HepG2 (cell line): Measurements from ENCODE around the gene DTNB. TPM values are rescaled to one million over a fixed set of nuclear protein-coding genes. Genes with fewer than 3 reads are reported as not detected.

Experiments used
- BHLHE40 ChIP-seq: IDR thresholded peaks from 2 replicates; pipeline ENCODE4 v1.6.1; 2011; ENCODE audit warnings: low read length, improper control_type of control experiment
- ETV5 ChIP-seq: IDR thresholded peaks from 2 replicates; pipeline ENCODE4 v1.6.1; 2018; ENCODE audit warnings: missing biosample characterization, missing genetic modification reagents, inconsistent platforms, borderline replicate concordance
- HHEX ChIP-seq: IDR thresholded peaks from 2 replicates; pipeline ENCODE4 v1.6.1; 2016; ENCODE audit warnings: control low read depth
- HOXA3 ChIP-seq: sonication (generic); formaldehyde crosslinking; IDR thresholded peaks from 2 replicates; pipeline ENCODE4 v1.5.0; 2020; ENCODE audit warnings: missing genetic modification reagents
- IKZF5 ChIP-seq: IDR thresholded peaks from 2 replicates; pipeline ENCODE4 v1.6.1; 2018; ENCODE audit warnings: missing genetic modification reagents, mild to moderate bottlenecking, missing compliant biosample characterization
- KAT7 ChIP-seq: IDR thresholded peaks from 2 replicates; pipeline ENCODE4 v1.6.1; 2018; ENCODE audit warnings: borderline replicate concordance, missing compliant biosample characterization
- KMT2B ChIP-seq: IDR thresholded peaks from 2 replicates; pipeline ENCODE4 v1.6.1; 2016; ENCODE audit warnings: missing genetic modification reagents, missing compliant biosample characterization
- NONO ChIP-seq, 2 experiments: fragments of 450-650 bp in 1 of 2; sonication (generic) in 1 of 2; formaldehyde crosslinking in 1 of 2; IDR thresholded peaks in 1 of 2; conservative IDR thresholded peaks in 1 of 2; 2 replicates each; pipeline versions ENCODE4 v1.6.1 to v1.8.0; 2017 to 2022; ENCODE audit warnings: mild to moderate bottlenecking in 1 of 2, missing genetic modification reagents in 1 of 2, moderate library complexity in 1 of 2
- SALL1 ChIP-seq: sonication (generic); formaldehyde crosslinking; IDR thresholded peaks from 2 replicates; pipeline ENCODE4 v1.8.0; 2022; ENCODE audit warnings: mild to moderate bottlenecking, missing genetic modification reagents
- SIX1 ChIP-seq: sonication (generic); formaldehyde crosslinking; IDR thresholded peaks from 2 replicates; pipeline ENCODE4 v1.4.0; 2020; ENCODE audit warnings: missing genetic modification reagents, borderline replicate concordance
- SNAPC2 ChIP-seq: sonication (generic); formaldehyde crosslinking; IDR thresholded peaks from 2 replicates; pipeline ENCODE4 v1.8.1; 2022; ENCODE audit warnings: mild to moderate bottlenecking, missing genetic modification reagents
- YEATS2 ChIP-seq: sonication (generic); formaldehyde crosslinking; IDR thresholded peaks from 2 replicates; pipeline ENCODE4 v1.4.0; 2020; ENCODE audit warnings: missing genetic modification reagents, borderline replicate concordance
- ZNF501 ChIP-seq: sonication (generic); formaldehyde crosslinking; IDR thresholded peaks from 2 replicates; pipeline ENCODE4 v1.5.1; 2020; ENCODE audit warnings: mild to moderate bottlenecking, moderate library complexity, missing genetic modification reagents
- ZNF549 ChIP-seq: sonication (generic); formaldehyde crosslinking; IDR thresholded peaks from 2 replicates; pipeline ENCODE4 v1.5.0; 2020; ENCODE audit warnings: missing genetic modification reagents
- ZNF7 ChIP-seq: IDR thresholded peaks from 2 replicates; pipeline ENCODE4 v1.6.1; 2016; ENCODE audit warnings: missing biosample characterization, missing genetic modification reagents
- ZNF704 ChIP-seq: sonication (generic); formaldehyde crosslinking; IDR thresholded peaks from 2 replicates; pipeline ENCODE4 v1.8.1; 2023; ENCODE audit warnings: mild to moderate bottlenecking, inconsistent platforms, moderate library complexity, missing genetic modification reagents, borderline replicate concordance
- ZNF792 ChIP-seq: IDR thresholded peaks from 2 replicates; pipeline ENCODE4 v1.6.1; 2016
- polyA plus RNA-seq, 8 experiments: library from polyadenylated mRNA; depleted of rRNA in 3 of 8; stranded (reverse) in 7 of 8; unstranded in 1 of 8; fragments of >200 nt; fragmentation: Illumina TruSeq in 4 of 8; extraction: Trizol in 4 of 8; gene quantifications; 2 replicates each; pipeline versions ENCODE4 v1.2.1 to v1.2.3, GENCODE V29; 2011 to 2016; ENCODE audit warnings: low read depth in 4 of 8, missing spikeins in 1 of 8, mixed read lengths in 1 of 8; ENCODE audit not compliant: insufficient read depth in 1 of 8
- total RNA-seq, 5 experiments: library from RNA; depleted of rRNA; stranded (reverse); fragments of >200 nt; fragmentation: Illumina TruSeq; extraction: Trizol; gene quantifications; 2 replicates each; pipeline ENCODE4 v1.2.3, GENCODE V29; 2016; ENCODE audit warnings: low read depth in 1 of 5
- TF ChIP-seq, protein P1 (sequence below): sonication (generic); formaldehyde crosslinking; IDR thresholded peaks from 2 replicates; pipeline ENCODE4 v1.5.0; 2020; ENCODE audit warnings: mild to moderate bottlenecking, missing genetic modification reagents, borderline replicate concordance
- TF ChIP-seq, protein P2 (sequence below): sonication (generic); formaldehyde crosslinking; IDR thresholded peaks from 2 replicates; pipeline ENCODE4 v1.4.0; 2020; ENCODE audit warnings: missing genetic modification reagents
- TF ChIP-seq, protein P3 (sequence below): sonication (generic); formaldehyde crosslinking; IDR thresholded peaks from 2 replicates; pipeline ENCODE4 v1.4.0; 2020; ENCODE audit warnings: missing genetic modification reagents, low read depth, mild to moderate bottlenecking, borderline replicate concordance

The DTNB gene
- total and polyA plus RNA-seq, 2 of the 13 experiments (the other 11 are each of a cell fraction or from before 2014, with no cell fraction given): 14.4 to 23.9 TPM

DNA sequence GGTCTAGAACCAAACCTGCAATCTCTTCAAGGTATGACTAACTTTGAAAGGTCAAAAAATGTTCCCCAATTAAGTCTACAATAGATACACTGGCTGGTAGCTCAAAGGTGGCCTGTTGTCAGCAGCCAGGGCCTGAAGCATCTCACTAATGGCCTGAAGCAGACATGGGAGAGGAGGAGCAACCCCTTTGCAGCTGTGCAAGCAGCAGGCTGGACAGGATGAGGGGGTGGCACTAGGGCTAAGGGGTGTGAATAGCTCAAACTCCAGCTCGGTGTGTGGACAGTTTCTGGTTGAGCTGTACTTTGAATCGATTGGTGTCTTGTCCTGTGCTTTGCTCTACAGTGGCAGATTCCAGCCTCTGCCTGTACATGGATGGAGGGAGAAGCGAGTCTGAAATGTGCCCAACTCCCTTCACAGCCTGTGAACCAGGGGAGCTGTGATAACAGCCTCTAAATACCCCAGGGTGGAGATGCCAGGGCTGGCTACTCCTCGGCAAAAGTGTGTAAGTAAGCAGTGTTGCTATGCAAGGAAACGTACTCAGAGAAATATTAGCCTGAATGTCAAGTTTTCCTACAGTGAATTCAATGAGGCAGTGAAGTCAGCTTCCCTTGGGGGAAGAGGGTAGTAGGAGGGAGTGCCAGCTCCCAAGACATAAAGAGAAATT is 34.7 kb upstream of the DTNB start (continued):
- TF ChIP-seq, protein P1, sequence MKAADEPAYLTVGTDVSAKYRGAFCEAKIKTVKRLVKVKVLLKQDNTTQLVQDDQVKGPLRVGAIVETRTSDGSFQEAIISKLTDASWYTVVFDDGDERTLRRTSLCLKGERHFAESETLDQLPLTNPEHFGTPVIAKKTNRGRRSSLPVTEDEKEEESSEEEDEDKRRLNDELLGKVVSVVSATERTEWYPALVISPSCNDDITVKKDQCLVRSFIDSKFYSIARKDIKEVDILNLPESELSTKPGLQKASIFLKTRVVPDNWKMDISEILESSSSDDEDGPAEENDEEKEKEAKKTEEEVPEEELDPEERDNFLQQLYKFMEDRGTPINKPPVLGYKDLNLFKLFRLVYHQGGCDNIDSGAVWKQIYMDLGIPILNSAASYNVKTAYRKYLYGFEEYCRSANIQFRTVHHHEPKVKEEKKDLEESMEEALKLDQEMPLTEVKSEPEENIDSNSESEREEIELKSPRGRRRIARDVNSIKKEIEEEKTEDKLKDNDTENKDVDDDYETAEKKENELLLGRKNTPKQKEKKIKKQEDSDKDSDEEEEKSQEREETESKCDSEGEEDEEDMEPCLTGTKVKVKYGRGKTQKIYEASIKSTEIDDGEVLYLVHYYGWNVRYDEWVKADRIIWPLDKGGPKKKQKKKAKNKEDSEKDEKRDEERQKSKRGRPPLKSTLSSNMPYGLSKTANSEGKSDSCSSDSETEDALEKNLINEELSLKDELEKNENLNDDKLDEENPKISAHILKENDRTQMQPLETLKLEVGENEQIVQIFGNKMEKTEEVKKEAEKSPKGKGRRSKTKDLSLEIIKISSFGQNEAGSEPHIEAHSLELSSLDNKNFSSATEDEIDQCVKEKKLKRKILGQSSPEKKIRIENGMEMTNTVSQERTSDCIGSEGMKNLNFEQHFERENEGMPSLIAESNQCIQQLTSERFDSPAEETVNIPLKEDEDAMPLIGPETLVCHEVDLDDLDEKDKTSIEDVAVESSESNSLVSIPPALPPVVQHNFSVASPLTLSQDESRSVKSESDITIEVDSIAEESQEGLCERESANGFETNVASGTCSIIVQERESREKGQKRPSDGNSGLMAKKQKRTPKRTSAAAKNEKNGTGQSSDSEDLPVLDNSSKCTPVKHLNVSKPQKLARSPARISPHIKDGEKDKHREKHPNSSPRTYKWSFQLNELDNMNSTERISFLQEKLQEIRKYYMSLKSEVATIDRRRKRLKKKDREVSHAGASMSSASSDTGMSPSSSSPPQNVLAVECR (CRISPR knock-in tag): peak; percentile 58; the same call in 1 of the 2 replicates
- TF ChIP-seq HHEX: 0 out of 2 replicates have a peak, but pooled peaks have one; percentile 7
- TF ChIP-seq ZNF704 (CRISPR knock-in tag): no peak
- TF ChIP-seq HOXA3: peak; percentile 67
- TF ChIP-seq ZNF792 (CRISPR knock-in tag): peak; percentile 61; the same call in 1 of the 2 replicates
- TF ChIP-seq, protein P2, sequence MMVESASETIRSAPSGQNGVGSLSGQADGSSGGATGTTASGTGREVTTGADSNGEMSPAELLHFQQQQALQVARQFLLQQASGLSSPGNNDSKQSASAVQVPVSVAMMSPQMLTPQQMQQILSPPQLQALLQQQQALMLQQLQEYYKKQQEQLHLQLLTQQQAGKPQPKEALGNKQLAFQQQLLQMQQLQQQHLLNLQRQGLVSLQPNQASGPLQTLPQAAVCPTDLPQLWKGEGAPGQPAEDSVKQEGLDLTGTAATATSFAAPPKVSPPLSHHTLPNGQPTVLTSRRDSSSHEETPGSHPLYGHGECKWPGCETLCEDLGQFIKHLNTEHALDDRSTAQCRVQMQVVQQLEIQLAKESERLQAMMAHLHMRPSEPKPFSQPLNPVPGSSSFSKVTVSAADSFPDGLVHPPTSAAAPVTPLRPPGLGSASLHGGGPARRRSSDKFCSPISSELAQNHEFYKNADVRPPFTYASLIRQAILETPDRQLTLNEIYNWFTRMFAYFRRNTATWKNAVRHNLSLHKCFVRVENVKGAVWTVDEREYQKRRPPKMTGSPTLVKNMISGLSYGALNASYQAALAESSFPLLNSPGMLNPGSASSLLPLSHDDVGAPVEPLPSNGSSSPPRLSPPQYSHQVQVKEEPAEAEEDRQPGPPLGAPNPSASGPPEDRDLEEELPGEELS (CRISPR knock-in tag): peak; percentile 74
- TF ChIP-seq IKZF5: peak; percentile 100
- peak; percentile 59; the same call in 1 of the 2 replicates for TF ChIP-seq KMT2B
- TF ChIP-seq ZNF549 (CRISPR knock-in tag): no peak
- TF ChIP-seq, protein P3, sequence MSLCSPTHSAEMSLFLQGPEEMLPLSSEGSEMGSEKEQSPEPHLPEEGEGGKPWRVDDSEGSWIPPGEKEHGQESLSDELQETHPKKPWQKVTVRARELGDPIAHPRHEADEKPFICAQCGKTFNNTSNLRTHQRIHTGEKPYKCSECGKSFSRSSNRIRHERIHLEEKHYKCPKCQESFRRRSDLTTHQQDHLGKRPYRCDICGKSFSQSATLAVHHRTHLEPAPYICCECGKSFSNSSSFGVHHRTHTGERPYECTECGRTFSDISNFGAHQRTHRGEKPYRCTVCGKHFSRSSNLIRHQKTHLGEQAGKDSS: no peak
- TF ChIP-seq SIX1 (CRISPR knock-in tag): 0 out of 2 replicates have a peak, but pooled peaks have one; percentile 13
- no peak for TF ChIP-seq ZNF7 (CRISPR knock-in tag)
- TF ChIP-seq ETV5 (CRISPR knock-in tag): peak; percentile 73
- no peak for TF ChIP-seq NONO (IDR thresholded peaks at IDR 0.05)
- peak; percentile 61; the same call in 1 of the 2 replicates for TF ChIP-seq NONO (CRISPR knock-in tag; conservative IDR thresholded peaks at IDR 0.05)
- TF ChIP-seq YEATS2 (CRISPR knock-in tag): no peak
- no peak for TF ChIP-seq SNAPC2 (CRISPR knock-in tag)
- 0 out of 2 replicates have a peak, but pooled peaks have one; percentile 19 for TF ChIP-seq ZNF501 (CRISPR knock-in tag)
- TF ChIP-seq KAT7 (CRISPR knock-in tag): peak; percentile 33; the same call in 1 of the 2 replicates
- TF ChIP-seq SALL1 (CRISPR knock-in tag): peak; percentile 93
- peak; percentile 4; the same call in 1 of the 2 replicates for TF ChIP-seq BHLHE40
